Mammary epithelial cell (primary cell): ENCODE results near the gene NUTF2.

Experiments
- CTCF ChIP-seq, 2 donors: IDR thresholded peaks in 1 of 2; conservative IDR thresholded peaks in 1 of 2; 2 replicates each; pipeline ENCODE4 v1.5.1; 2011 to 2012; ENCODE audit warnings: inconsistent platforms in 2 of 2, low read length in 2 of 2, mild to moderate bottlenecking in 2 of 2, control low read depth in 1 of 2, low read depth in 1 of 2; ENCODE audit not compliant: insufficient read depth in 1 of 2; ENCODE audit errors: extremely low read depth in 1 of 2
- EZH2 ChIP-seq: IDR thresholded peaks from 2 replicates; pipeline ENCODE4 v1.6.1; 2012; ENCODE audit warnings: low read length, inconsistent platforms, borderline replicate concordance

GRCh38 chr16:67822511-67822910 lies 24.2 kb upstream of the NUTF2 start:
- no peak for TF ChIP-seq EZH2
- TF ChIP-seq CTCF (conservative IDR thresholded peaks at IDR 0.05 in 1 of 2, IDR thresholded peaks at IDR 0.05 in 1 of 2; ENCODE audit: extremely low read depth in 1 of 2, insufficient read depth in 1 of 2, low read depth in 1 of 2, low read length in 2 of 2), result no peak
